ENCODE data around the gene SFSWAP. TPM values are rescaled to one million over a fixed set of nuclear protein-coding genes. Genes with fewer than 3 reads are reported as not detected.

The SFSWAP gene
- total and polyA plus RNA-seq, 2 experiments from 2014 or later, result 16.3 to 17.6 TPM

- Histone ChIP-seq H3K4me1 (ENCODE audit: insufficient read depth) (no peaks in the 10 kb centered on the region), H3K4me3 (no peak overlapping the region), H3K79me2 (ENCODE audit: insufficient read depth) (peaks cover 15% of the 10 kb centered on the region), H3K27ac (no peak overlapping the region), H3K9me2 (ENCODE audit: insufficient read depth) (no peaks in the 10 kb centered on the region), H3K9ac (no peak overlapping the region), H4K20me1 (ENCODE audit: insufficient read depth) (no peaks in the 10 kb centered on the region), H3K27me3 (replicated peaks; ENCODE audit: insufficient read depth) (no peaks in the 10 kb centered on the region), H3F3A (ENCODE audit: insufficient read depth) (no peaks in the 10 kb centered on the region), H3K4me2 (ENCODE audit: unreplicated experiment) (no peak overlapping the region), H3K9me3 (ENCODE audit: low read depth) (no peaks in the 10 kb centered on the region), H2AFZ (no peak overlapping the region), H3K36me3 (ENCODE audit: low read depth) (no peaks in the 10 kb centered on the region)
- TF ChIP-seq EZH2 (IDR thresholded peaks at IDR 0.05; ENCODE audit: insufficient read depth, poor library complexity, severe bottlenecking) (no peak), EZH2phosphoT487 (IDR thresholded peaks at IDR 0.05; ENCODE audit: insufficient read depth, low read depth) (no peak)
- in situ Hi-C loops (cut with MboI), result no loop called here
- WGBS, 2 experiments (ENCODE audit: low coverage in 1 of 2, low lambda C conversion rate in 2 of 2, missing lambda C conversion rate in 2 of 2), result 86 to 89% methylated on average over 12 to 13 of the region's 13 CpGs
- no peak for DNase-seq
Observed at GRCh38 chr12:131836714-131837397, 126.0 kb downstream of the SFSWAP start.

GRCh38 chr12:131840643-131841416, 129.9 kb downstream of the SFSWAP start:
- H3K79me2 ChIP-seq (ENCODE audit: insufficient read depth), result no peaks in the 10 kb centered on the region
- no peak overlapping the region for H3K9ac ChIP-seq
- no peaks in the 10 kb centered on the region for H3K9me3 ChIP-seq (ENCODE audit: low read depth)
- DNase-seq, result no peak
- H3K27ac ChIP-seq, result no peak overlapping the region
- H3K4me2 ChIP-seq (ENCODE audit: unreplicated experiment), result no peak overlapping the region
- TF ChIP-seq EZH2 (IDR thresholded peaks at IDR 0.05; ENCODE audit: insufficient read depth, poor library complexity, severe bottlenecking) (no peak), EZH2phosphoT487 (IDR thresholded peaks at IDR 0.05; ENCODE audit: insufficient read depth, low read depth) (no peak)
- H3K4me3 ChIP-seq, result no peak overlapping the region
- no peaks in the 10 kb centered on the region for H4K20me1 ChIP-seq (ENCODE audit: insufficient read depth)
- in situ Hi-C loops (cut with MboI), result no loop called here
- H3F3A ChIP-seq (ENCODE audit: insufficient read depth), result no peaks in the 10 kb centered on the region
- H3K36me3 ChIP-seq (ENCODE audit: low read depth), result peaks cover 4% of the 10 kb centered on the region; the same call in 1 of the 2 replicates
- H3K4me1 ChIP-seq (ENCODE audit: insufficient read depth), result no peaks in the 10 kb centered on the region
- WGBS, 2 experiments (ENCODE audit: low coverage in 1 of 2, low lambda C conversion rate in 2 of 2, missing lambda C conversion rate in 2 of 2), result 90 to 93% methylated on average over 41 to 46 of the region's 46 CpGs
- no peak overlapping the region for H2AFZ ChIP-seq
- H3K9me2 ChIP-seq (ENCODE audit: insufficient read depth), result no peaks in the 10 kb centered on the region
- H3K27me3 ChIP-seq (replicated peaks; ENCODE audit: insufficient read depth), result no peaks in the 10 kb centered on the region

- in situ Hi-C loops (cut with MboI), result no loop called here
- H2AFZ ChIP-seq, result no peak overlapping the region
- H3K4me3 ChIP-seq, result no peak overlapping the region
- H3K9ac ChIP-seq, result no peak overlapping the region
- no peaks in the 10 kb centered on the region for H3K27me3 ChIP-seq (replicated peaks; ENCODE audit: insufficient read depth)
- H4K20me1 ChIP-seq (ENCODE audit: insufficient read depth), result no peaks in the 10 kb centered on the region
- 95 to 100% methylated on average over 11 to 22 of the region's 22 CpGs for WGBS, 2 experiments (ENCODE audit: low coverage in 1 of 2, low lambda C conversion rate in 2 of 2, missing lambda C conversion rate in 2 of 2)
- no peak overlapping the region for H3K4me2 ChIP-seq (ENCODE audit: unreplicated experiment)
- no peaks in the 10 kb centered on the region for H3K9me3 ChIP-seq (ENCODE audit: low read depth)
- DNase-seq, result no peak
- TF ChIP-seq EZH2 (IDR thresholded peaks at IDR 0.05; ENCODE audit: insufficient read depth, poor library complexity, severe bottlenecking) (no peak), EZH2phosphoT487 (IDR thresholded peaks at IDR 0.05; ENCODE audit: insufficient read depth, low read depth) (no peak)
- no peaks in the 10 kb centered on the region for H3F3A ChIP-seq (ENCODE audit: insufficient read depth)
- no peaks in the 10 kb centered on the region for H3K4me1 ChIP-seq (ENCODE audit: insufficient read depth)
- peaks cover 4% of the 10 kb centered on the region; the same call in 1 of the 2 replicates for H3K36me3 ChIP-seq (ENCODE audit: low read depth)
- no peaks in the 10 kb centered on the region for H3K79me2 ChIP-seq (ENCODE audit: insufficient read depth)
- H3K27ac ChIP-seq, result no peak overlapping the region
- no peaks in the 10 kb centered on the region for H3K9me2 ChIP-seq (ENCODE audit: insufficient read depth)
Observed at GRCh38 chr12:131841547-131841946, 130.7 kb downstream of the SFSWAP start.

- H3F3A ChIP-seq (ENCODE audit: insufficient read depth), result no peaks in the 10 kb centered on the region
- in situ Hi-C loops (cut with MboI), result no loop called here
Observed at GRCh38 chr12:131842169-131842568, 131.3 kb downstream of the SFSWAP start.

More at GRCh38 chr12:131842169-131842568, 131.3 kb downstream of the SFSWAP start:
- H4K20me1 ChIP-seq (ENCODE audit: insufficient read depth), result no peaks in the 10 kb centered on the region
- H3K27ac ChIP-seq, result no peak overlapping the region
- no peak overlapping the region for H3K4me2 ChIP-seq (ENCODE audit: unreplicated experiment)
- no peaks in the 10 kb centered on the region for H3K9me3 ChIP-seq (ENCODE audit: low read depth)
- WGBS, 2 experiments (ENCODE audit: low coverage in 1 of 2, low lambda C conversion rate in 2 of 2, missing lambda C conversion rate in 2 of 2), result 92 to 93% methylated on average over 14 to 15 of the region's 15 CpGs
- no peaks in the 10 kb centered on the region for H3K9me2 ChIP-seq (ENCODE audit: insufficient read depth)
- H3K36me3 ChIP-seq (ENCODE audit: low read depth), result peaks cover 4% of the 10 kb centered on the region; the same call in 1 of the 2 replicates
- H3K79me2 ChIP-seq (ENCODE audit: insufficient read depth), result no peaks in the 10 kb centered on the region
- H3K4me3 ChIP-seq, result no peak overlapping the region
- no peak for DNase-seq
- no peaks in the 10 kb centered on the region for H3K27me3 ChIP-seq (replicated peaks; ENCODE audit: insufficient read depth)
- TF ChIP-seq EZH2phosphoT487 (IDR thresholded peaks at IDR 0.05; ENCODE audit: insufficient read depth, low read depth) (no peak), EZH2 (IDR thresholded peaks at IDR 0.05; ENCODE audit: insufficient read depth, poor library complexity, severe bottlenecking) (no peak)
- H2AFZ ChIP-seq, result no peak overlapping the region
- H3K9ac ChIP-seq, result no peak overlapping the region
- H3K4me1 ChIP-seq (ENCODE audit: insufficient read depth), result no peaks in the 10 kb centered on the region

Data from GM23248 (cell line).